Right renal cortex interstitium (tissue), 3 donors: ENCODE data around the gene CACNA1C. TPM values are rescaled to one million over a fixed set of nuclear protein-coding genes. Genes with fewer than 3 reads are reported as not detected.

Experiments used
- DNase-seq, 3 donors: peaks; one replicate each; pipeline ENCODE4 v3.0.0-alpha.2; 2013; ENCODE audit warnings: low read depth in 3 of 3, low spot score in 2 of 3
- polyA plus RNA-seq, 3 donors: library from polyadenylated mRNA; unstranded; fragments of 120-200 nt; gene quantifications; one replicate each; pipeline ENCODE4 v1.2.1, GENCODE V29; 2013; ENCODE audit not compliant: insufficient read length in 3 of 3

Gene CACNA1C
- polyA plus RNA-seq, 3 donors, result 5.7 to 6.4 (median 5.8) TPM

GRCh38 chr12:2397356-2398045, 344.7 kb downstream of the CACNA1C start:
- no peak for DNase-seq

- no peak for DNase-seq
These were observed 348.3 kb downstream of the CACNA1C start for GRCh38 chr12:2401040-2401439.

GRCh38 chr12:2402073-2402579, 349.3 kb downstream of the CACNA1C start:
- DNase-seq, result no peak

GRCh38 chr12:2403221-2403976, 350.6 kb downstream of the CACNA1C start:
- no peak for DNase-seq

- DNase-seq, result no peak
These were observed 352.3 kb downstream of the CACNA1C start for GRCh38 chr12:2405039-2405438.

- no peak for DNase-seq
These were observed 354.1 kb downstream of the CACNA1C start for GRCh38 chr12:2406903-2407302.

GRCh38 chr12:2408262-2408661, 355.5 kb downstream of the CACNA1C start:
- DNase-seq, result no peak

- no peak for DNase-seq
These were observed 357.0 kb downstream of the CACNA1C start for GRCh38 chr12:2409656-2410265.

- no peak for DNase-seq
These were observed 357.7 kb downstream of the CACNA1C start for GRCh38 chr12:2410496-2410895.

GRCh38 chr12:2411011-2411410, 358.2 kb downstream of the CACNA1C start:
- no peak for DNase-seq

- DNase-seq, result no peak
These were observed 359.0 kb downstream of the CACNA1C start for GRCh38 chr12:2411616-2412304.

GRCh38 chr12:2412305-2412643, 359.5 kb downstream of the CACNA1C start:
- no peak for DNase-seq

GRCh38 chr12:2413301-2413700, 360.5 kb downstream of the CACNA1C start:
- DNase-seq, result no peak

GRCh38 chr12:2413999-2414792, 361.4 kb downstream of the CACNA1C start:
- DNase-seq, result no peak

- no peak for DNase-seq
These were observed 362.2 kb downstream of the CACNA1C start for GRCh38 chr12:2414810-2415567.

- no peak for DNase-seq
These were observed 362.8 kb downstream of the CACNA1C start for GRCh38 chr12:2415568-2415944.

GRCh38 chr12:2416158-2416557, 363.4 kb downstream of the CACNA1C start:
- no peak for DNase-seq

GRCh38 chr12:2417481-2418160, 364.8 kb downstream of the CACNA1C start:
- DNase-seq, result no peak

GRCh38 chr12:2418579-2418978, 365.8 kb downstream of the CACNA1C start:
- no peak for DNase-seq
